Stimulated activated CD4-positive, alpha-beta T cell treated with anti-CD3 and anti-CD28 coated beads, TNF-alpha, amount 100 ng/mL, for 4 hours (primary cell): ENCODE results near the gene WDR27.
"Not testable (repeated sequence)": the region's sequence is repeated elsewhere in the genome, so short reads cannot be mapped to it uniquely, and the experiment has no call there.

Experiments used
- DNase-seq, 3 experiments: peaks; one replicate each; pipeline ENCODE4 v3.0.0-alpha.2; 2020; ENCODE audit warnings: low read depth in 3 of 3

The WDR27 gene

DNA sequence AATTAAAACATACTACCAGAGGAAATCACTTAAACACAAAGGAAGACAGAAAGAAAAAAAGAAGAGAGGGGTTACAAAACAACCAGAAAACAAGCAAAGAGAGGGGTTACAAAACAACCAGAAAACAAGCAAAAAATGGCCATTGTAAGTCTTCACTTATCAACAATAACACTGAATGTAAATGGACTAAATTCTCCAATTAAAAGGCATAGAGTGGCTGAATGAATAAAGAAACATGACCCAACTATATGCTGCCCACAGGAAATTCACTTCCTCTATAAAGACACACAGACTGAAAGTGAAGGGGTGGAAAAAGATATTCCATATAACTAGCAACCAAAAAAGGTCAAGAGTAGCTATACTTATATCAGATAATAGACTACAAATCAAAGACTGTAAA is 180.0 kb downstream of the WDR27 start:
- DNase-seq = no peak

DNA sequence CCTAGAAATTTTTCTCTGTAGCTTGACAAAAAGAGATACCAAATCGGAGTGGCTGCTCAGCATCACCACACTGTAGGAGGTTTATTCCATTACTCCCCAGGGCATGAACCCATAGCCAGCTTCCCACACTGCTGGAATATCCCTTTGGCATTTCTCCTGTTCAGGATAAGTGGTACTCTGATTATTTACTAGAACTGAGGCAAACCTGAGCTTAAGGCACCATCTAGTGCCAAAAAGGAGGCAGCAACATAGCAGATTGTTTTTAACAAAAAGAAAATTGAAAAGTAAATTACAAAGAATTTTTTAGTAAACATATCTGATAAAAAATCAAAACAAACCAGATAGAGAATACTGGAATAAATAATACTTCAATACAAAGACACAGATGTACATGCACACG is 181.7 kb downstream of the WDR27 start:
- DNase-seq = no peak

DNA sequence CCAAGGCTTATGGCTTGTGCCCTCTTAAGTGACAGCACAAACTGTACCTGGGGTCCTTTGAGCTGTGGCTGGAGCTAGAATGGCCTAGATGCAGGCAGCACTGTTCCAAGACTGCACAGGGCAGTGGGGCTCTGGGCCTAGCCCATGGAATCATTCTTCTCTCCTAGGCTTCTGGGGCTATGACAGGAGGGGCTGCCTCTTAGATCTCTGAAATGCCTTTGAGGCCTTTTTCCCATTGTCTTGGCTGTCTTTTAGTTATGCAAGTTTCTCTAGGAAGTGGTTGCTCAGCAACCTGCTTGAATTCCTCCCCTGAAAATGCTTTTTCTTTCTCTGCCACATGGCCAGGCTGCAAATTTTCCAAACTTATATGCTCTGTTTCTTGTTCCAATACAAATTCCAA is 183.4 kb downstream of the WDR27 start:
- DNase-seq = no peak

- DNase-seq = no peak
Measured at GRCh38 chr6:169513478-169514193, 188.2 kb downstream of the WDR27 start.

GRCh38 chr6:169511785-169512184 is 190.0 kb downstream of the WDR27 start:
- not testable (repeated sequence) for DNase-seq

DNA sequence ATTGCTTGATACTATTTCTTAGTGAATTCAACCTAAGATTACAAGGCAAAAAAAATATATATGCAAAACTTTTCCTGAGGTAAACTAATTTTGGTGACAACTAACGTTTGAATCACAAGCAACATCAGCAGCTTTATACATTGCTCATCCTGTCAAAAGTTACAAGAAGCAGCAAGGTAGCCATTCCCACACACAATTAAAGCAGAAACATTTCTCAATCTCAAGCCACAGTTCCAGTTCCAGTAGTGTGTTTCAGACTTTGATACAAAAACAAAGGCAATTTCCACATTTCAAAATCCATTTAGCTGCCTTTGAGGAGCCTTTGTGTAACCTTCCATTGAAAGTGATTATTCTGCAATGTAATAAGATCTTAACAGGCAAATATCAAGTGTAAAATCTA is 191.0 kb downstream of the WDR27 start:
- DNase-seq = no peak

GRCh38 chr6:169508452-169508851 is 193.4 kb downstream of the WDR27 start:
- no peak for DNase-seq

GRCh38 chr6:169503422-169504152 is 198.2 kb downstream of the WDR27 start:
- DNase-seq = no peak

- DNase-seq = no peak
Measured at GRCh38 chr6:169502445-169502844, 199.4 kb downstream of the WDR27 start.

DNA sequence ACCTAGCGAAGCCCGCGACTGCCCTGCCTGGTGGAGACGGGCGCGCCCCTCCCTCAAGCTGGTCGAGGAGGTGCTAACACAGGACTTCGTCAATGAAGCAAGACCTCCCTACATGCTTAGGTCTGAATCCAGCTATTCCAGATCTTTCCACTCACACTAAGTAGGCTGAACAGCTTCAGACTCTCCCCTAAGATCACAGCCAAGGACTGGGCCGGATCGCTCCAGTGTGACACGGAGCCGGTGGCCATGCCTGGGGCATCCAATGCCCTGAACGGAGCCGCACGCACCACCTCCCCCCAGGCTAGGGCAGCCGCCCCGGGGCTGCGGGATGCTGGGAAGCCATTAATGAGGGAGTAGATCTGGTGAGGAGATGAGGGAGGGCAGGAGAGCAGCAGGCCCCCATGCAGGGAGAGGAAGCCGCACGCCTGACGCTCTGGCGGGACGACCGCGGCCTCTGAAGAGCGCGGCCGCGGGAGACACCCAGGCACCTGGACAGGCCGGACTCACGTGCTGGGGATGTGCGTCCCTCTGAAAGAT is 200.0 kb downstream of the WDR27 start:
- DNase-seq = no peak

- no peak for DNase-seq
Measured at GRCh38 chr6:169501128-169501527, 200.7 kb downstream of the WDR27 start.

GRCh38 chr6:169500688-169501087 is 201.1 kb downstream of the WDR27 start:
- no peak for DNase-seq

- DNase-seq = no peak
Measured at GRCh38 chr6:169499848-169500247, 202.0 kb downstream of the WDR27 start.

GRCh38 chr6:169498916-169499513 is 202.8 kb downstream of the WDR27 start:
- no peak for DNase-seq

- no peak for DNase-seq
Measured at GRCh38 chr6:169495601-169496000, 206.2 kb downstream of the WDR27 start.

DNA sequence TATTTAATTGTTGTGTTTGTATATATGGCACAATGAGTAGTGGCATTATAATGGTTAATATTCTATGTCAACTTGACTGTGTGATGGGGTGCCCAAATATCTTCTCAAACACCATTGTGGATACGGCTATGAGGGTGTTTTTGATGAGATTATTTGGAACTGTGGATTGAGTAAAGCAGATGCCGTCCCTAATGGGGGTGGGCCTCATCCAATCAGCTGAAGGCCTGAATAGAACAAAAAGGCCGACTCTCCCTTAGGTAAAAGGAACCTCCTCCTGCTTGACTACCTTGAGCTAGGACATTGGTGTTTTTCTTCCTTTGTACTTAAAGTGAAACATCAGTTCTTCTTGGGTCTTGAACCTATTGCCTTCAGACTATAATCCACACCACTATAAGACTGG is 207.8 kb downstream of the WDR27 start:
- DNase-seq = no peak

- DNase-seq = no peak
Measured at GRCh38 chr6:169491482-169491881, 210.3 kb downstream of the WDR27 start.

DNA sequence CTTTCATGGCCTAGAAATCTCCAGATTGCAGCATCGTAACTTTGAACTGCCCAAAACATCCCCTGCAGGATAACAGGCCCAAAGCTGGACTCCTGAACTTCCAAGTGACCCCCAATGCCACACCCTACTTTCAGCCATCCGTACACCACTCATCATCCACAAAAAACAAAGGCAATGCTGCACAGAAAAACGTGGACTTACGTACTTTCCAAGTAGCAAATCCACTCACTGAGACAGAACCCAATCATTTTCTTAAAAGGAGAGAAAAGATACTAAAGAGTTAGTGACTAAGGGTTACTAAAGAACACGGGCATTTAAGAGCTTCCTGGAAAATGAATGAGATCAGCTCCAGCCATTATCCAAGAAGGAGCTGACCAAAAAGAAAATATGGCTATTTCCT is 211.0 kb downstream of the WDR27 start:
- DNase-seq = no peak

DNA sequence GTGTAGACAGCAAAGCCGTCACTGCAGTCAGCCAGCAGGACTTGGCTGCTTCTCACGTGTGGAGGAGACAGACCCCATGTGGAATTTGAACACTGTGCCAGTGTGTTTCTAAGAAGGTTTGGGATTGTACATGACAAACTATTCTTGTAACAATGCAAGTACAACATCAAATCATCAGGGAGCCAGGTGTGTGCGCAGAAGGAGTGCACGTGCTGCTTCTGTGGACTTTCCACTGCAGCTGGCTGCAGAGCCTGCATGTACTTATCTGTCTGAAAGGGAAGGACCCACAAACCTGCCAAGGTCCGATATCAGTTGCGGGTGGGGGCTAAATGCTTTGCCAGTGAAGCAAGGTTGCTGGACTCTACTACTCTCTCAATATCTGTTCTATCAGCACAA is 211.6 kb downstream of the WDR27 start:
- DNase-seq = no peak

DNA sequence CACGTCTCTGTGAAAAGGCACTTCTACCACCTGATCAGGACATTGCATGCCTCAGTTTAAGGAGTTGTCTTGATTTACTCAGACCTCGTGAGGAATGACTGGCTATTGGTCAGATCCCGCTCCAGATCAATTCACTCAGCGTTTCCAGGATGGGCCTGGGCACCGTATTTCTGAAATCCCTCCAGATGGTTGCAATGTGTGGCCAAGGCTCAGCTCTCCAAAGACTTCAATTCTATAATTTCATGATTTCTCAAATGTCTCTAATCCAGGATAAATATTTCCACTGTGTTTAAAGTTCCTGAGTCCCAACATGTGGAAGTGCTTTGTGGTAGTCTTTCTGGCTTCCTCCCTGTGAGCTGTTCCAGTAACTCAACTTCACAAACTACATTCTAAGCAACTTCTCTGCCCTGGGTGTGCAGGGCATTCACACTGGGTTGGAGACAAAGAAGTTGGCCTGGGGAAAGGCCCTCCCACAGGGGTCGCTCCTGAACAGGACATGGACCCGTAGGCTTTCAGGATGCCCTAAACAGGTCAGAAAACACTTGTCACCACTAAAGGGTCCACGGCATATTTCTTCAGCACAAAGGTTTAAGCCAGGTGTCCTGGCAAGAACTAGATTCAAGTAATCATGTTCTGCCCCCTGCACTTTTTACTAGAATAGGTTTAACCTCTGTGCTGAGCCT is 212.1 kb downstream of the WDR27 start:
- DNase-seq = no peak

DNA sequence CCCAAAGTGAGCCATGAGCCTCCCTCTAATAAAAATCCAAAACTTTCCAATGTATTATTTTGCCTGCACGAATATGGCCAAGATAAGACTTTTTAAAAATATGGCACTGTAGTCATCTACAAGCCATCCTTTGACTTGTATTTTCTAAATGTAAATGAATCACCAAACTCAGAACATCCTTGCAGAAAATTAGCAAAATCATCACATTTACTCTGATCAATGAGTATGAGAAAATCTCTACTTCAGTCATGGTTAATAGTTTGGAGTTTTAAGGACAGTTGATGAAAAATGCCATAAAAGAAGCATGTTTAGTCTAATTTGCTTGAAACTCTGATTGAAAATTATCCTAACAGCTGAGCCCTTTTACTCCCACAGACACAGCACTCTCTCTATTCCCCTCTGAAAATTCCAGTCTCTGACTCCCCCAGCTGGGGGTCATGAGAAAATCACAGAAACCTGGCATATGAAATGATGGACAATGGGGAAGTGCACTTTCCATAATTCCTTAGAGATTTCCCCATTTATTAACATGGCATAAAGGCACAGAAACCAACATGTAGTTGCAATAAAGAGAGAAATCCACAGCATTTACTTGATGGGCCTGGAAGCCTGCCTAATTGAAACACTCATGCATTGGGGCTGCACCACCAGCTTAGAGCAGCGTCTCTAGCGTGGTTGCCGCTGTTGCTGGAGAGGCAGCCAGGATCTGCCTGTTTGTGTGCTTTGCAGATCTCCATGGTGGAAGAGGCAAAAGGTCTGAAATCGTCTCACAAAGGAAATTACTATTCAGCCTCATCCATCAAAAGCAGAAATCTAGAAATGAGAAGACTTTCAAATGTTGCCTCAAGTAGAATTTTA is 214.0 kb downstream of the WDR27 start:
- no peak for DNase-seq
